OCI-LY3 (cell line): ENCODE results near the gene NEUROG1.

ENCODE experiments used
- H2AFZ ChIP-seq: fragments of 200-600, 300-600 bp; shearing (Covaris generic); 2 replicates; pipeline ENCODE4 v1.6.0; 2014; ENCODE audit warnings: antibody characterized with exemption, low read depth, low read length
- H3K27ac ChIP-seq: fragments of 200-600, 300-600 bp; sonication (generic); 2 replicates; pipeline ENCODE4 v1.5.1; 2014; ENCODE audit warnings: mild to moderate bottlenecking, low read length, moderate library complexity, mixed read lengths
- H3K27me3 ChIP-seq: fragments of 200-600, 300-600 bp; sonication (generic); 2 replicates; pipeline ENCODE4 v1.6.1; 2014; ENCODE audit warnings: low read depth, low read length, mixed read lengths
- H3K36me3 ChIP-seq: fragments of 200-600, 300-600 bp; sonication (generic); replicated peaks from 2 replicates; pipeline ENCODE3; 2014; ENCODE audit warnings: low read depth, low read length, mixed read lengths
- H3K4me1 ChIP-seq: fragments of 300-600, 200-600 bp; sonication (generic); 2 replicates; pipeline ENCODE4 v1.6.1; 2014; ENCODE audit warnings: low read length, mixed read lengths
- H3K4me2 ChIP-seq: fragments of 200-600, 300-600 bp; sonication (generic); 2 replicates; pipeline ENCODE4 v1.6.1; 2014; ENCODE audit warnings: low read length, mixed read lengths
- H3K4me3 ChIP-seq: fragments of 300-600, 200-600 bp; sonication (generic); 2 replicates; pipeline ENCODE4 v1.5.1; 2014; ENCODE audit warnings: antibody characterized with exemption, mild to moderate bottlenecking, low read length, moderate library complexity
- H3K79me2 ChIP-seq: fragments of 300-600, 200-600 bp; shearing (Covaris generic); 2 replicates; pipeline ENCODE4 v1.6.1; 2014; ENCODE audit warnings: mild to moderate bottlenecking, low read length, mixed read lengths
- H3K9ac ChIP-seq: fragments of 300-600, 200-600 bp; shearing (Covaris generic); 2 replicates; pipeline ENCODE4 v1.6.0; 2014; ENCODE audit warnings: mild to moderate bottlenecking, low read length, moderate library complexity
- H3K9me3 ChIP-seq: fragments of 200-600, 300-600 bp; shearing (Covaris generic); 2 replicates; pipeline ENCODE4 v1.6.1; 2014; ENCODE audit warnings: low read length, mixed read lengths; ENCODE audit not compliant: insufficient read depth
- H4K20me1 ChIP-seq: fragments of 200-600, 300-600 bp; sonication (generic); 2 replicates; pipeline ENCODE4 v1.6.1; 2016; ENCODE audit warnings: low read length, mixed read lengths; ENCODE audit not compliant: insufficient read depth
- CTCF ChIP-seq: fragments of 200-600, 300-600 bp; sonication (generic); IDR thresholded peaks from 2 replicates; pipeline ENCODE4 v1.5.1; 2014; ENCODE audit warnings: antibody characterized with exemption, low read length, low read depth
- EZH2phosphoT487 ChIP-seq: fragments of 200-600 bp; shearing (Covaris generic); IDR thresholded peaks from 2 replicates; pipeline ENCODE4 v1.6.1; 2018; ENCODE audit warnings: antibody characterized with exemption, mixed run types, low read depth

NEUROG1 gene

DNA sequence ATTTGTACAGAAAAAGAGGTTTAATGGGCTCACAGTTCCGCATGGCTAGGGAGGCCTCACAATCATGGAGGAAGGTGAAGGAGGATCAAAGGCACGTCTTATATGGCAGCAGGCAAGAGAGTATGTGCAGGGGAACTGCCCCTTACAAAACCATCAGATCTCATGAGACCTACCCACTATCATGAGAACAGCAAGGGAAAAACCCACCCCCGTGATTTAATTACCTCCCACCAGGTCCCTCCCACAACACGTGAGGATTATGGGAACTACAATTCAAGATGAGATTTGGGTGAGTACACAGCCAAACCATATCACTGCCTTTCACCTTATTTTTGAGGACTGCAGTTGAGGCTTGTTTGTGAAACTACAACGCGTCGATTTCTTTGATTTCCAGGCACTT lies 20.9 kb upstream of the NEUROG1 start:
- Histone ChIP-seq H3K9ac (no peak overlapping the region), H3K27ac (no peak overlapping the region), H3K27me3 (peaks cover 19% of the 10 kb centered on the region; the same call in 1 of the 2 replicates)

GRCh38 chr5:135555530-135555929 lies 19.8 kb upstream of the NEUROG1 start:
- Histone ChIP-seq H3K4me2 (no peak overlapping the region), H3K9me3 (no peaks in the 10 kb centered on the region), H3K27me3 (peaks cover 19% of the 10 kb centered on the region; the same call in 1 of the 2 replicates), H3K4me3 (no peak overlapping the region), H3K9ac (no peak overlapping the region), H3K27ac (no peak overlapping the region), H3K79me2 (no peaks in the 10 kb centered on the region), H3K4me1 (peaks cover 15% of the 10 kb centered on the region), H3K36me3 (no peaks in the 10 kb centered on the region), H4K20me1 (no peaks in the 10 kb centered on the region), H2AFZ (no peak overlapping the region)
- TF ChIP-seq EZH2phosphoT487 (no peak), CTCF (no peak)

More for the DNA sequence above, 20.9 kb upstream of the NEUROG1 start:
- H3K4me1 ChIP-seq = peaks cover 22% of the 10 kb centered on the region
- TF ChIP-seq EZH2phosphoT487 (no peak), CTCF (no peak)
- H2AFZ ChIP-seq = no peak overlapping the region
- no peaks in the 10 kb centered on the region for H4K20me1 ChIP-seq
- peak overlapping the region; percentile 55 for H3K4me2 ChIP-seq
- H3K4me3 ChIP-seq = 0 out of 2 replicates have a peak overlapping the region, but pooled peaks have one; percentile 34
- H3K79me2 ChIP-seq = no peaks in the 10 kb centered on the region
- no peaks in the 10 kb centered on the region for H3K36me3 ChIP-seq
- no peaks in the 10 kb centered on the region for H3K9me3 ChIP-seq

DNA sequence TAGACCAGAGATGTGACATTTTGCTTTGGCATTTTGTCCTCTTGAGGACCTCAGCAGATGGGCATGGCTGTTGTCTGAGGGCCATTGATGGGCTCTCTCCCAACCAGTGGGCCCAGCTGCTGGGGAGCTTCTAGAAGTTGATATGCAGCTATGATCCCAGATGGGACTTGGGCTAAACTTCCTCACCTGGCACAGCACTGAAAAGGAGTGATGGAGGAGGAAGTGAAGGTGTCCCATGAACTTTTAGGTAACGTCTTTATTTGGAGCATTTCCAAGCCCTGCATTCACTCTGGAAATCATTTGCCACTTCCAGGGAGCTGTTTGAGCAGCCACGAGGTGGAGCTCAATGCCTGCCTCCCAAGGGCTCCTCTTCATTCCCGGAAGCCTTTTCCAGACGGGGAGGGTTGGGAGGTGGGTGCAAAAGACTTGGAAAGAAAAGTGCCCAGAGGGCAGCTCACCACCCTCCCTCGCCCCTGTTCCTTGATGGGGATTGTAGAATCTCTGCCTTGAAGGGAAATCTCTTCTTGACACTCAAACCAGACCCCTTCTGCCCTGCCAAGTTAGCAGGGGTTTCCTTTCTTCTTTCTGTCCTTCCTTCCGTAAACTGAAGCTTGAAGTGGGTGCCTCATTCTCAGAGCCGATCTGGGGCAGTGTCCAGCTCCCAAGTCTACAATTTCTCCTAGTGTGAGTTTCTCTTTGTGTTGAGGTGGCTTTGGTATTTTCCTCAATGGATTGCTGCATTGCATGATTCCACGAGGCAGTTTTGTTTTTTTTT lies 18.1 kb upstream of the NEUROG1 start:
- H2AFZ ChIP-seq = no peak overlapping the region
- no peak overlapping the region for H3K4me3 ChIP-seq

More for the DNA sequence above, 18.1 kb upstream of the NEUROG1 start:
- Histone ChIP-seq H3K36me3 (no peaks in the 10 kb centered on the region), H3K27ac (no peak overlapping the region), H3K4me1 (peaks cover 10% of the 10 kb centered on the region), H3K4me2 (no peak overlapping the region), H3K9me3 (no peaks in the 10 kb centered on the region), H3K79me2 (no peaks in the 10 kb centered on the region), H3K9ac (no peak overlapping the region), H3K27me3 (peaks cover 29% of the 10 kb centered on the region), H4K20me1 (no peaks in the 10 kb centered on the region)
- no peak for TF ChIP-seq CTCF
- TF ChIP-seq EZH2phosphoT487 = no peak
